ENCODE data around the gene C9orf85.

Gene C9orf85

DNA sequence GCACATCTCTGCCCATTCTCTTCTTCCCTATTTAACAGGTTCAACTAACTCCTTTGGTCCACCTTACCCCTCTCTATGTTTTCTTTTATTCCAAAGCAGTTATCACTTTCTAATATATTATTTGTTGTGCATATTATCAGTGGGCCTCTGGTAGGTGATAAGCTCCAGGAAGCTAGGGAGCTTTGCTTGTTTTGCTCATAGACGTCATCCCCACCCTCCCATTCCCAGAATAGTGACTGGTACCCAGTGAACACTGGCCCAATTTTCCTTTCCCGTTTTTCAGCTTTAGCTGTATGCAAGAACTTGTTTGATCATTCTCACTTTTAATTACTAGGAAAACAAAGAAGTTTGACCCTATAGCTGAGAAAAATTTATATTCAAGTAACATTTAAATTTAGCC lies 7.4 kb upstream of the C9orf85 start:
- no peak for DNase-seq (ENCODE audit: low spot score)

DNA sequence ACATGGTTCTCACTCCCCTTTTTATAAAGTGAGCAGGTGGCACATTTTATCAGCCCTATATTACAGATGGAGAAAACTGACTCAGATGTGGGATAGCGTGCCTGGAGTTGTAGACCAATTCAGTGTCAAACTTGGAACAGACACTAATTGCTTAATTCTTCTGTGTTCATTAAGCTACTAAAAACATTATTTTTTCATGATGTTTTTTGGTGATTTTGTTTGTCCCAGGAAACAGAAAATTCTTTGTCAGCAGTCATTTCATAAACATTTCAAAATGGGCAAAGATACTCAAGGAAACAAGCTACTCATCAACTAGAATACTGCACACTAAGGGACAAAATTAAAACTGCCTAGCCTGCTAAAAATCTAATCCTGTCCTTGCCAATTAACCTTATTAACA lies 2.6 kb upstream of the C9orf85 start:
- DNase-seq (ENCODE audit: low spot score) = no peak

DNA sequence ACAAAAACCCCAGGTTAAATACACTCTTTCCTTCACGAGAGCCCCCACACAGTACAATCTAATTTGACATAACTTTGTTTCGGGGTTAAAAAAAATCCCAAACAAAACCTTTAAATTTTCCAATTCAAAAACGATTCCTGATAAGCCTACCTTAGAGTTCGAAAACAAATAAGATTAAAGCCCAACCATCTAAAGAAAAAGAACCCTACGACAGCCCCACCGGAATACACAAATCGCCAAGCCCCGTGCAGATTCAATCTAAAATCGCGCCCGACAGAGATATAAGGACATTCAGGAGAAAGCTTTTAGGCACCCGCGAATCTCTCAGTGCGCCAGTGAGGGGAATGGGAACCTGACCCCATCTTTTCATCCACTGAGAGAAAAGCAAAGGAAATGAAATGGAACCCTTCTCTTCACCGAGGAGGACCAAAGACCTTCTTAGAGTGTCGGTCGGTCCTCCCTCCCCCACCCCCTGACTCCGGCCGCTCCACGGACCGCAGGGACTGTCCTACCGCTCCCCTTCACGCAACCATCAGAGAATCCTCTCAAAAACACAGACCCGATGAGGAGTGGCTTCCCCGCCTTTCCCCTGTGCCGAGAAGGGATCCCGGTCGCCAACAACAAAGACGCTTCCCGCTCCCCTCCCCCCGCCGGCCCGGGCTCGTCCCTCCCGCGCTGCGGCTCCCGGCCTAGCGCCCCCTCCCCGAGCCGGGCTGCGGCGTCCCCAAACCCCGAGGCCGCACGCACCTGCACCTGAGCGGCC lies 1.4 kb upstream of the C9orf85 start:
- peak; percentile 1 for DNase-seq (ENCODE audit: low spot score)

DNA sequence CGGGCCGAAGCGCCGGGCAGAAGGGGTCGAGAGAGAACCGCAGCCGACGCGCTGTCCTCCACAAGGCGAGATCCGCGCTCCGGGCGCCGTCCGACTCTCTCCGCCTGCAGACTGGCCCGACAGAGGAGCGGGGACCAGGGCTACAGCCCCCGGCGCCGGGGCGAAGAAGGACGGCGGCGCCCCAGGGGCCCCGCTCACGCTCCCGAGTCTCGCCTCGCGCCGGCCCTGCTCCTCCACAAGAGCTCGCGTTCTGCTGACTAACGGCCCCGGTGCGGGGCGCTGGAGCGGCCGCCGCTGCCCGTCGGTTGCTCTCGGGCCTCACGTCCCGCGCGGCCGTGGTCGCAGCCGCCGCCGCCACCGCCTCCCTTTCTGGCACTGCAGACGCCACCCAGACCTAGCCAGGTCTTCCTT lies 784 bp upstream of the C9orf85 start:
- DNase-seq (ENCODE audit: low spot score) = no peak

DNA sequence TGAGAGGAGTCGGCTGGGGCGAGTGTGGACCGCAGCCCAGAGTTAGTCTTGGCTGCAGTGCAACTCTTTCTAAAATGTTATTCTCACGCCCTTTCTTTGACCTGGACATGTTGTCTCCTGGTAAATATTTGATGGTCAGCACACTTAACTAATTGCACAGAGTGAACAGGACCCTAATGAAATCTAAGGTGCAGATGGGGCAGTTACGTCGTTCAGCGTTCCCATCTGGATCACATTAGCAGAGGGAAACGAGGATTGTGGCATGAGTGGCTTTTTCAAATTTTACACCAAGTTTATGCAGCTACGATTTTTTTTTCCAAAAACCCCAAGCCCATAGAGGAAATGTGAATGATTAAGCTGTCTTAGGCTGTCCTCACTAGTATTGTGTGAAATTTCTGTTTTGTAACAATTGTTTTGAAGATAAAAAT lies 483 bp downstream of the C9orf85 start:
- no peak for DNase-seq (ENCODE audit: low spot score)

DNA sequence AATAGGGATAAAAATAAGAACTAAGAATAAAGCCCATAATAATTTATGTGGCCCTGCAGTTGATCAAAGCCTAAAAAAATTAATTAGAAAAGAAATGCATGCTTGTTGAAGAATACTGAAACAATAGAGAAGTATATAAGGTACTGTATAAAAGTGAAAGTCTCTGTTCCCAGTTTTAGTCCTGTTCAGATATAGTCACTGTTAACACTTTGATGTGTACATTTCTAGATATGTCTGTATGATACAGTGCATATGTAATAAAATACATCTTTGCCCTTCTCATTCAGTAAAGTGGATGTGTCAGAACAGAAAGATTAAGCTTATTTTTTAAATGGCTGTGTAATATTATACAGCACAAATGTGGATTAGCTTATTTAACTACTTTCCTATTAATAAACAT lies 4.1 kb downstream of the C9orf85 start:
- no peak for DNase-seq (ENCODE audit: low spot score)

DNA sequence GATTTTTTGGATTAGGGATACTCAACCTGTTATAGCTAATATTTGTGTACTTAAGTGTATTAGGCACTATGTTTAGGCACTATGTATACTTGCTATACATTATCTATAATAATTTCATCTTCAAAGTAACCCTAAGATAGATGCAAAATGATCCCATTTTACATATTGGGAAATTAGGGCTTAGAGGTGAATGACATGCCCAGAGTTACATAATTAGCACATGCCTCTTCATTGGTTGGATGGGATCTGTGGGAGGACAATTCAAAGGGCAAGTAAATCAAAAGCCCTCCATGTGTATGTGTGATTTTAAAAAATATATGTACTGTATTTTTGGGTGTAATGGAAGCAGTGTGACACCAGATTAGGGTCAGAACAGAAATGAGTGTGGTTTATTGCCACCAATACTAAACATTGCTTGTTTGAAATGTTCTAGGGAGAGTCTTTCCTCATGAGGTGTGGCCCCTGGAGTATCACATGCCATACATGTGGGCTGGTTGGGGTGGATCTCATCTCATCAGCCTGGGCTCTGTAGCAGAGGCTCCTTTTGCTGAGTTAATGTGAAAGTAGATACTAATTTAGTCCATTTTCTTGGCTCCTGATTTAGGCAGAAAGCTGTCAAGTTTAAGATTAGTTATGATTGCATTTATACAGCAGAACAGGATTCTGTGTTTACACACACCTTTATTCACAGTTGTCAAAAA lies 5.5 kb downstream of the C9orf85 start:
- no peak for DNase-seq (ENCODE audit: low spot score)

DNA sequence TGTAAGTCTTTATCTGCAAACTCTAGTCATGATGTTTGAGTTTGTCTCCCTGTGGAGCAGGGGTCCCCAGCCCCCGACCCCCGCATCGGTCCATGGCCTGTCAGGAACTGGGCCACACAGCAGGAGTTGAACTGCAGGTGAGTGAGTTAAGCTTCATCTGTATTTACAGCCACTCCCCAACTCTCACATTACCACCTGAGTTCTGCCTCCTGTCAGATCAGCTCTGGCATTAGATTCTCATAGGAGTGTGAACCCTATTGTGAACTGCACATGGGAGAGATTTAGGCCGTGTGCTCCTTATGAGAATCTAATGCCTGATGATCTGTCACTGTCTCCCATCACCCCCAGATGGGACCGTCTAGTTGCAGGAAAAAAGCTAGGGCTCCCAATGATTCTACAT lies 7.0 kb downstream of the C9orf85 start:
- DNase-seq (ENCODE audit: low spot score) = no peak

DNA sequence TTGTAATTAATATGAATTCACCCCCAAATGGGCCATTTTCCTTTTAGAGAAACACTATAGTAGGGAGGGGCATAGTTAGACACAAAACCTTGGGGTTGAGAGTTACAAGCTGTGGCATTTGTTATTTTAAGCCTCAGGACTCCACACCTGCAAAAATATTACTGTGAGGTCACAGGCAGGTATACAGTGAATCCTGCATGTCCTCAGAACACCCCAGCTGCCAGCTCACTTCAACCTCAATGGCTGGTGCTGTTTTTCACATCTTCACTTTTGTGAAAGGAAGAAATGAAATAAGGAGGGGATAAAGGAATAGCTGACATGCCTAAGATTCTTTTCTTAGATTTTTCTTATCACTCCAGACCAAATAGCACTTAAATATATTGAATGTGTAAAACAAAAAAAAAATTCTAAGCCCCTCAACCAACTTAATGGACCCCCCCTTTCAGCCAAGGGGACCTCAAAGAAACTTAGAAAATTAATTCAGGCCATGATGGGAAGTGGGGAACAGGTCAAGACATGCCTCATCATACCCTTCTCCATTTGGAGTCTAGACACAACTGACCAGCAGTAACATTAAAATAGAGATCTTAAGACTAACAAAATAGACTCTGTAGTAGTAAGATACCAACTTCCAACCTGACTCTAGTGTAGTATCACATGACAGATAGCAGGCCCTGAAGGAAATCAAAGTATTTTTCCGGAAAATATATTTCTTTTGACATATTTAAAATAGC lies 9.2 kb downstream of the C9orf85 start:
- DNase-seq (ENCODE audit: low spot score) = no peak

DNA sequence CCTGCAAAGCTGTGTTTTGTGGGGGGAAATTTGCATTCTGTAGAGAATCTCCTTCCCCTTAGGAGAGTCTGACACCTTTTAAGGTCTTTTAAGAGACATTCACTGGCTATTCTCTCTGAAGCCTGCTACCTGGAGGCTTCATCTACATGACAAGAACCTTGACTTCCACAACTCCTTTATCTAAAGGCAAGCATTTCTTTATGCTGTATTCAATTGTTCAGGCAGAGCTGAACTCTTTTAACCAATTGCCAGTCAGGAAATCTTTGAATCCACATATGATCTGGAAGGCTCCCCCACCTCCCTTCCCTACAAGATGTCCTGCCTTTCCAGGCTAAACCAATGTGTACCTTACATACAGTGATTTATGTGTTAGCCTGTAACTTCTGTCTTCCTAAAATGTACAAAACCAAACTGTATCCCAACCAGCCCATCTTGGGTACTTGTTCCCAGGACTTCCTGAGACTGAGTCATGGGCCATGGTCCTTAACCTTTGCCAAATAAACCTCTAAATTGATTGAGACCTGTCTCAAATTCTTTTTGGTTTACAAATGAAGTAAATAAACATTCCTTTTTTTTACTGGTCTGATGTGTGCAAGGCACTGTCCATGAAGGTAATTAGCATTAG lies 9.9 kb downstream of the C9orf85 start:
- no peak for DNase-seq (ENCODE audit: low spot score)

DNA sequence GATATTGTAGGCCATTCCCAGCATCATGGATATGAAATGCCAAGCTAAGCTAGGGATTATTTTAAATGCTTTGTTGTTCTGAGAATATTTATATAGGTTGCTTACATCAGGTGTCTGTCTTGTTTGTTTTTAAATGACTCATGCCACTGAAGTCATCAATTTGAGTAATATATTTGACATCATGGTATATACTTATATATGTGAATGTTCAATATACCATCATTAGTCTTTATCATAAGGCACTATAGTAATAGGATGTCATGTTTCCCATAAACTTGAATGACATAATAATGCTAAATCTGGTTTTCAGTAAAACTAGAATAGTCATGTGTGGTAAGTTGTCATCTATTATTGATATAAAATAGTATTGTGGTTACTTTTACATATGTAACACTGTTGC lies 13.1 kb downstream of the C9orf85 start:
- DNase-seq (ENCODE audit: low spot score) = no peak

DNA sequence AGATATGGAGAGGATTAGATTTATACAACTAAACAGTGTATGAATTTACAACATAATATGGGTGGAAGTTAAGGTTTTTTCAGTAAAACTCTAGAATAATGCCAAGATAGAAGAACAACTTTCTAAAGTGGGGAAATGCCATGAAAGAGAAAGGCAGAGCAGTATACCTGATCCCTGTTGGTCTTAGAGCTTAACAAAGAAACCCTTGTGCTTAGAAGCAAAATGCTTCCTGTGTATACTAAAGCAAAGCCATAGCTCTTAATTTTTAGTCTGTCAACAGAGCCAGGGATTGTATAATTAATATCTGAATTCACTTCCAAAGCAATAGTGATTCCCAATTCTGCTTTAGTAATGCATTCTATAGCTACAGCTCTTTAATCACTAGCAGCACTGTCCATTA lies 14.4 kb downstream of the C9orf85 start:
- DNase-seq (ENCODE audit: low spot score) = no peak

DNA sequence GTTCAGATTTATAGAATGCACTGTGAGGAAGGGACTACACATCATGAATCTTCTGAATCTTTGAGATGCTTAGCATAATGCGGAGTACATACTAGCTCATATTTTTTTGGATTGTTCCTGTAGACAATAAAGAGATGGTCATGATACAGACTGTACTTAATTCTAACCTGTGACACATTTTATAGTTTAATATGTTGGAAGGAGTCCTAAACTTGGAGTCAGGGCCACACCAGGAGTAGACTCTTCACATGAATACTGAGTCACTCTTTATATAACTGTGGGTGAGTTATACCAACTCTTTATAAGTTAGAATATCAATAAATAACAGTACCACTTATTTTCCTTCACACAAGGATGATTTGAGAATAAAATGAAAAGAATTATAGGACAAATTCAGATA lies 16.9 kb downstream of the C9orf85 start:
- no peak for DNase-seq (ENCODE audit: low spot score)

DNA sequence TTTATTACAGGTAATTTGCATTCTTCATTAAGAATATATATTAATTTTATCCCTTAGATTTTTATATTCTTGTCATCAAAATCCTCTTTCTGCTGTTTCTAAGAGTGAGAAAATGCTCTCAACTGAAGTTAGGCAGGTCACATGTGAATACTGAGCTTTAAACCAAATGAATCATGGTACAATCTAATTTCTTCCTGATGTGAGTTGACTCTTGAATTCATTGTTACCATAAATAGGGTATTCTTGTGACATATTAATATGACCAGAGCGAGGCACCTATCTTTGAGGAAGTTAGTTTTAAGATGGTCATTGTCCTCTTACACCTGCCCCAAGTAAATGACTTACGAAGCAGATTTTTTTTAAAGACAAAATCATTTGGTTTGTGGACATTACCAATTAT lies 17.4 kb downstream of the C9orf85 start:
- no peak for DNase-seq (ENCODE audit: low spot score)

DNA sequence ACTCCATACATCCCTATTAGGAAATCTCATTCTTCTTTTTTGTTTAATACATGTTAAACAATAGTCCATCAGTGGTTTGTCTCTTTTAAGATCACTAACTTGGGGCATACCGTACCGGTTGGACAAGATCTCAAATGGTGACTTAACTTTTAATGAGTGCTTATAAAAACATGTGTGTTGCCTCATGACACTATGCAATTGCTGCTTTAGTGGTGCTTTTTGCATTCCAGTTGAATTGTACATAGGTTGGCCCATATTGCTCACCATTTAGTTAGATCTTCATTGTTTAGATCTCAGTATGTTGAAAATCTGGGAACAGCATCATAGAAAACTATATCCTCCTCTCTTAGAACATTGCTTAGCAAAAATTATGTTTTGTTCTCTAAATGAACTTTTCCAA lies 17.8 kb downstream of the C9orf85 start:
- DNase-seq (ENCODE audit: low spot score) = no peak

DNA sequence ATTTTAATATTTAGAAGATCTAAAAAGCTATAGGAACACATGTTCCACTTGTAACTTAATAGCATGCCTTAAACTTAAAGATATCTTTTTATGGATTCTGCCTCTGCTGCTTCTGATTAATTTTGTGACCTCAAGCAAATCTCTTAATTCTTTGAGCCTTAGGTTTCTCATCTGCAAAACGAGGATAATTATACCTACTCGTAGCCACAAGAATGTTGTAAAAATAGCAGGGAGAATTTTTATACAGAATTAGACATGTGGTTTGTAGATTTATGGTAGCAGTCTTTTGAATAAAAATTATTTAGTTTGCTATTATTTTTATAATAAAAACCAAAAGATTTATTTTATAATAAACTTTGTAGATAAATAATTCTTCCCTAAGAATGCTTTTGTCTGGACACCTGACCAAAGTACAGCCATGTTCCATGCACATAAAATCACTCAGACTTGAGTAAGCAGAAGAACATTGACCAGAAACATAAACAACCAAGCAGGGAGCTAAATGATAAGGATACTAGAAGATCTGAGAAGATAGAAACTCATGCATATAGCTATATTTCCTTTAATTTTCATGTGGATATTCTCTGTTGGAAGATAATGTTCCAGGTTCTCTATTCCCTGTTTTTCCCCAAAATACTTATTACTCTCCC lies 18.5 kb downstream of the C9orf85 start:
- no peak for DNase-seq (ENCODE audit: low spot score)

DNA sequence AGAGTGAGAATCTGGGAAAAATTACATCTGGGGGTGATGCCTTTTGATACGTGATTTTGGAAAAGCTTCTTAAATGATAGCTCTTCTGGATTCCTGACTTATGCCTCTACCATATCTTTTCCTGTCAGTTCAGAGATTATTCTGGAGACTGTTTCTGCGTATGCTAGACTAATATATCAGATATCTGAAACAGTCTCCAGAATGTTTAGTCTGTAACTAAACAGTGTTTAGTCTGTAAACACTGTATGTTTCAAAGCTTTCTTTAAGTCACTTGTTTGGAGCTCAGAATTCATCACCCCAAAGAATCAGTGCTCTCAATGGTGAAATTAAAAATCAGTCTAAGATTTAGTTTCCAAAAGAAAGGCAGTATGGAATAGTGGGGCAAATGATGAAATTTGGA lies 19.7 kb downstream of the C9orf85 start:
- DNase-seq (ENCODE audit: low spot score) = no peak

DNA sequence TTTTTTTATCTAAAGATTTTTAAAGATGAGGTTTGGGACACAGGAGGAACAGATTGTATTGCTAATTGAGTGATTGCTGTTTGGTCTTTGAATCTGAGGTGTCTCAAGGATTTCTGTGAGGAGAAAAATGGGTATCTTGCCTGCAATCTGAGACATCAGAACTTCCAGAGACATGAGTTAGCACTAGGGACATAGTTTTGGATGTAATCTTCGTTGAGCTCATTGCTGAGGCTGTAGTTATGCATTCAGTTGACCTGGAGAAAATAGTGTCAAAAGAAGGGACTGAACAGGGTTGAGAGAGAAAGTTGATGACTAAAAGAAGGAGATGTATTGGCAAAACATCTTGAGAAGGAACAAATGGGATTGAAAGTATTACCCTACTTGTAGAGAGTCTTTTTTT lies 24.6 kb downstream of the C9orf85 start:
- no peak for DNase-seq (ENCODE audit: low spot score)

DNA sequence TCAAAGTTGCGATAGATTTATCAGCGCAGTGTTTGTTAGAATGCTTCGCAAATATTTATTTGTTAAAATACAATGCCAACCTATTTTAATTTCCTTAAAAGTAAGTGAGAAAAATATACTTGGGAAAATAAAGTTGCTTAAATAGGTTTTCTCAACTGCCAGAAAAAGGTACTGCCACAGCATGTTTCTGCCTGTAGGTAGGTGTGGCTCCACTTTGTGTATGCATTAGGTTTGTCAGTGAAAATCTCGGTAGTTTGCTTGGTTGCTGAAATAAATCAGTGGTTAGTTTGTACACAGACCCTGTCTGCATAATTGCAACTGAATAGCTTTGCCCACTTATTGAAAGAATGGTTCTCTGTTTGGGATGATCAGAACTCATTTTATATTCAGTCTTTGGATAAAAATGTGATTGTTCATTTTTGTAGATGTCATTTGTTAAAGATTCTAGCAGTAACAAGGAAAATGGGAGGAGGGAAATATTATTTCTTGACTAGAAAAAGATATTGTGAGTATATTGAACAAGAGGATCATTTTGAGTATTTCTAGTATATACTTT lies 25.7 kb downstream of the C9orf85 start:
- no peak for DNase-seq (ENCODE audit: low spot score)

DNA sequence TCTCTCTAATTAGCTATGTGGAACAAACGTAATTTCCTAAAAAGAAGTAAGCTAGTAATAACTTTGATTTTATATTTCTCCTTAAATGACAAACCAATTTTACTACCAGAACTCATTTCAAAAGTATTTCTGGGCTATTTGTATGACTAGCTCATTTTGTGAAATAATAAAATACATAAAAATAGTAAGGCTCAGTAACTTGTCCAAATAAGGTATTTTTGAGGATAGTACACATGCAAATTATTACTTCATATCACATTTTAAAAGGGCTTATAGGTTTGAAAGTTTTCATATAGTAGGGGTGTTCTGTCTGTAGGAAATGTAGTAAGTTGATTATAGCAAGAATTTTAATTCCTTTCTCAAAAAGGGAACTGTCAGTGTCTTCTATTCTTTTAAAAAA lies 26.5 kb downstream of the C9orf85 start:
- DNase-seq (ENCODE audit: low spot score) = no peak

DNA sequence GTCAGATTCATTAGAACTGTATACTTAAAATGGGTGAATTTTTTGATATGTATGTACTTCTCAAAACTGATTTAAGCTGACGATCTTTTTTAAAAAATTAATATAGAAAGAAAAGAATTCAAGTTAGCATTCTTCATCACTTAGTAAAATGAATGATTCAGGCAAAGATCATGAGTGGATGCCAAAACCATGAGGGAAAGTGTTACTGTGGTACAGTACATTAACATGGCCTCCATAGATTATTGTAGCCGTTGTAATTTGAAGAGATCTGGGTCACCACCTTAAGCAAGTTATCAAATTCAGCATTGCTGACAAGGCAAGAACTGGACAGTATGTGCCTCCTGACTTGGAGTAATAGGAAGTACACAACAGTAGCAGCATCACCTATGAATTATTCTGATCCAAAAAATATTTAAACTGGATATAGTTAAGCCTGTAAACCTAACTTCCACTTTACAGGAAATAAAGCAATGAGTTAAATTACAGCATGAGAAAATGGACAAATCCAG lies 29.7 kb downstream of the C9orf85 start:
- no peak for DNase-seq (ENCODE audit: low spot score)
